Left ventricle myocardium inferior (tissue), 1 donor: ENCODE data around the gene PALM2AKAP2. TPM values are rescaled to one million over a fixed set of nuclear protein-coding genes. Genes with fewer than 3 reads are reported as not detected.

Experiments used
- DNase-seq: peaks from one replicate; pipeline ENCODE4 v3.0.0-alpha.2; 2020
- H3K27ac ChIP-seq: fragments of 200-600 bp; replicated peaks from 2 replicates; pipeline ENCODE4 v1.8.0; 2021
- H3K27me3 ChIP-seq: fragments of 200-600 bp; 2 replicates; pipeline ENCODE4 v1.8.0; 2021; ENCODE audit warnings: low read depth
- H3K36me3 ChIP-seq: fragments of 200-600 bp; 2 replicates; pipeline ENCODE4 v1.8.0; 2021
- H3K4me1 ChIP-seq: fragments of 200-600 bp; 2 replicates; pipeline ENCODE4 v1.8.0; 2021
- H3K4me3 ChIP-seq: fragments of 200-600 bp; 2 replicates; pipeline ENCODE4 v1.8.0; 2021; ENCODE audit warnings: mild to moderate bottlenecking, moderate library complexity
- H3K9me3 ChIP-seq: fragments of 200-600 bp; replicated peaks from 2 replicates; pipeline ENCODE4 v1.8.0; 2021
- CTCF ChIP-seq: fragments of 200-600 bp; IDR thresholded peaks from 2 replicates; pipeline ENCODE4 v1.8.0; 2021; ENCODE audit warnings: antibody characterized with exemption, mild to moderate bottlenecking, borderline replicate concordance
- intact Hi-C: fragments of 100-400 bp; cut with micrococcal nuclease; formaldehyde crosslinking; loops from one replicate; pipeline ENCODE4 v1.11.0; 2022
- total RNA-seq: library from RNA; stranded (reverse); fragmentation: NEBNext Ultra II Directional; extraction: Animal tissue kit (Norgen Biotek cat#: 25700); gene quantifications from one replicate; pipeline ENCODE4 v1.2.1, GENCODE V29; 2021
- donor health status: DM: no; HTN: yes; CAD: no; lungs with severe emphysema.

The PALM2AKAP2 gene
- total RNA-seq, 1 donor from 2014 or later: 90.2 TPM

GRCh38 chr9:109737295-109737694 lies 42.7 kb upstream of the PALM2AKAP2 start:
- H3K4me1 ChIP-seq: peaks cover 25% of the 10 kb centered on the region
- H3K27ac ChIP-seq: no peak overlapping the region
- TF ChIP-seq CTCF: no peak
- DNase-seq: no peak
- intact Hi-C loops: no loop called here
- H3K4me3 ChIP-seq: no peak overlapping the region
- no peaks in the 10 kb centered on the region for H3K36me3 ChIP-seq
- H3K9me3 ChIP-seq: no peaks in the 10 kb centered on the region
- no peaks in the 10 kb centered on the region for H3K27me3 ChIP-seq

- no peak for TF ChIP-seq CTCF
- Histone ChIP-seq H3K4me1 (peaks cover 40% of the 10 kb centered on the region), H3K4me3 (no peak overlapping the region), H3K27ac (no peak overlapping the region), H3K27me3 (no peaks in the 10 kb centered on the region), H3K36me3 (no peaks in the 10 kb centered on the region), H3K9me3 (no peaks in the 10 kb centered on the region)
- DNase-seq: no peak
- intact Hi-C loops: no loop called here
Measured at GRCh38 chr9:109739760-109740159, 40.2 kb upstream of the PALM2AKAP2 start.

GRCh38 chr9:109742776-109743348 lies 37.1 kb upstream of the PALM2AKAP2 start:
- TF ChIP-seq CTCF: no peak
- H3K27ac ChIP-seq: peak overlapping the region; percentile 14
- H3K36me3 ChIP-seq: no peaks in the 10 kb centered on the region
- DNase-seq: no peak
- H3K4me3 ChIP-seq: no peak overlapping the region
- intact Hi-C loops: no loop called here
- peaks cover 41% of the 10 kb centered on the region for H3K4me1 ChIP-seq
- H3K27me3 ChIP-seq: no peaks in the 10 kb centered on the region
- H3K9me3 ChIP-seq: no peaks in the 10 kb centered on the region

- H3K4me1 ChIP-seq: peaks cover 37% of the 10 kb centered on the region
- no peak for TF ChIP-seq CTCF
- no peaks in the 10 kb centered on the region for H3K36me3 ChIP-seq
- H3K27me3 ChIP-seq: no peaks in the 10 kb centered on the region
- H3K27ac ChIP-seq: no peak overlapping the region
- no peaks in the 10 kb centered on the region for H3K9me3 ChIP-seq
- intact Hi-C loops: no loop called here
- no peak for DNase-seq
- H3K4me3 ChIP-seq: no peak overlapping the region
Measured at GRCh38 chr9:109743696-109744095, 36.3 kb upstream of the PALM2AKAP2 start.

GRCh38 chr9:109745335-109746283 lies 34.4 kb upstream of the PALM2AKAP2 start:
- Histone ChIP-seq H3K27me3 (no peaks in the 10 kb centered on the region), H3K4me3 (peak overlapping the region; percentile 18), H3K27ac (peak overlapping the region; percentile 86), H3K36me3 (no peaks in the 10 kb centered on the region), H3K4me1 (peaks cover 37% of the 10 kb centered on the region), H3K9me3 (no peaks in the 10 kb centered on the region)
- peak; percentile 73 for DNase-seq
- TF ChIP-seq CTCF: no peak
- intact Hi-C loops: no loop called here
